GM19240 (cell line): ENCODE data around the gene RASAL1.

Source experiments
- DNase-seq: peaks from one replicate; pipeline ENCODE4 v3.0.0; 2011; ENCODE audit warnings: low spot score; ENCODE audit not compliant: insufficient read length

Gene RASAL1, protein sequence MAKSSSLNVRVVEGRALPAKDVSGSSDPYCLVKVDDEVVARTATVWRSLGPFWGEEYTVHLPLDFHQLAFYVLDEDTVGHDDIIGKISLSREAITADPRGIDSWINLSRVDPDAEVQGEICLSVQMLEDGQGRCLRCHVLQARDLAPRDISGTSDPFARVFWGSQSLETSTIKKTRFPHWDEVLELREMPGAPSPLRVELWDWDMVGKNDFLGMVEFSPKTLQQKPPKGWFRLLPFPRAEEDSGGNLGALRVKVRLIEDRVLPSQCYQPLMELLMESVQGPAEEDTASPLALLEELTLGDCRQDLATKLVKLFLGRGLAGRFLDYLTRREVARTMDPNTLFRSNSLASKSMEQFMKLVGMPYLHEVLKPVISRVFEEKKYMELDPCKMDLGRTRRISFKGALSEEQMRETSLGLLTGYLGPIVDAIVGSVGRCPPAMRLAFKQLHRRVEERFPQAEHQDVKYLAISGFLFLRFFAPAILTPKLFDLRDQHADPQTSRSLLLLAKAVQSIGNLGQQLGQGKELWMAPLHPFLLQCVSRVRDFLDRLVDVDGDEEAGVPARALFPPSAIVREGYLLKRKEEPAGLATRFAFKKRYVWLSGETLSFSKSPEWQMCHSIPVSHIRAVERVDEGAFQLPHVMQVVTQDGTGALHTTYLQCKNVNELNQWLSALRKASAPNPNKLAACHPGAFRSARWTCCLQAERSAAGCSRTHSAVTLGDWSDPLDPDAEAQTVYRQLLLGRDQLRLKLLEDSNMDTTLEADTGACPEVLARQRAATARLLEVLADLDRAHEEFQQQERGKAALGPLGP

DNA sequence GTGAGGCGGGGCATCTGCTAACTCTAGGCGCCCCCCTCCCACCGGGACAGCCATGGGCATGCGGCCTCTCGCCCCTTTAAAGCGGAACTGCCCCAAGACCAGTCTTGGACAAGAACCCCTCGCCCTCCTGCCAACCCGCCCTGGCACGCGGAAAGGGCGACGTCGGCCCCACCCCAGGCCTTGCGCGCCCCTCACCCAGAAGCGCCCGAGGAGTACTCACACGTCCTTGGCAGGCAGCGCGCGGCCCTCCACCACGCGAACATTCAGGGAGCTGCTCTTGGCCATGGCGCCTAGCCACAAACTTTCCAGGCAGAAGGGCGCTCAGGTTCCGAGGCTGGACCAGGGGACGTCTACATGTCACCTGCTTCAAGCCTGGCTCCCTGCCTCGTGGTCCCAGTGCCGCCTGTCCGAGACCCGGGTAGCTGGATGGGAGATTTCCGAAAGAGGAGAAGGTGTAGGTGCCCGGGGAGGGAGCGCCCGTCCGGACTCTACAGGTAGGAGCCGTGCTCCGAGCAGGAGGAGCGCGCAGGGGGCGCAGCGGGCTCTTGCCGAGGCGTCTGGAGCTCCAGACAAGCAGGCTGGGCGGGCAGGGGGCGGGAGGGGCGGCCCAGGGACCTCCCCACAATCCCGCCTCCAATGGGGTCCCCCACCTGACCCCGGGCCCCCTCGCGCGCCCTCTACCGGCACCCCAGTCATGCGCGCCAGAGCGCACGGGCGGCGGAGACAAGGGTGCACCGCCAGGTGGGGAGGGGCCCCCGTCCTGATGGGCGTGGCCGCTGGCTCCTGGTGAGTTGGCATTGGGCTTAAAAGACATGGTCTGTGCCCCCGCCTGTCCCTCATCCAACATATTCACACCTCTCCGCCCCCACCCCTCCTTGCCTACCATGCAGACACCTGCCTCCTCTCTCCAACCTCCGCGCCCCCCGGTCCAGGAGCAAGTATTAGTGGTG is at the start of gene RASAL1:
RASAL1 (minus strand) TSS at position 584 of the 950 bp plus-strand sequence; CDS start at position 285, 299 bp downstream.
- DNase-seq: no peak

DNA sequence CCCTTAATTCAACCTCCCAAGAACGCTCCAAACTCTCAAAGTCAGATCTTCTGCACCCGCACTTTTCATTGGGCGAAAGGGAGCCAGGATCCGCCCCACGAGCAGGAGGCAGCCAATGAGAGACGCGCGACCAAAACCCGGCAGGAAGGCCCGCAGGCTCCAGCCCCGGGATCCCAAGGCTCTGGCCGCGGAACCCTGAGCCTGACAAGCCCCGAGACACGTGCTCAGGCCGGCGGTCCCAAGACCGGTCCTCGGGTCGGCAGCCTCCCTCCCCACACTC is 49.3 kb upstream of the RASAL1 start:
- peak; percentile 93 for DNase-seq

DNA sequence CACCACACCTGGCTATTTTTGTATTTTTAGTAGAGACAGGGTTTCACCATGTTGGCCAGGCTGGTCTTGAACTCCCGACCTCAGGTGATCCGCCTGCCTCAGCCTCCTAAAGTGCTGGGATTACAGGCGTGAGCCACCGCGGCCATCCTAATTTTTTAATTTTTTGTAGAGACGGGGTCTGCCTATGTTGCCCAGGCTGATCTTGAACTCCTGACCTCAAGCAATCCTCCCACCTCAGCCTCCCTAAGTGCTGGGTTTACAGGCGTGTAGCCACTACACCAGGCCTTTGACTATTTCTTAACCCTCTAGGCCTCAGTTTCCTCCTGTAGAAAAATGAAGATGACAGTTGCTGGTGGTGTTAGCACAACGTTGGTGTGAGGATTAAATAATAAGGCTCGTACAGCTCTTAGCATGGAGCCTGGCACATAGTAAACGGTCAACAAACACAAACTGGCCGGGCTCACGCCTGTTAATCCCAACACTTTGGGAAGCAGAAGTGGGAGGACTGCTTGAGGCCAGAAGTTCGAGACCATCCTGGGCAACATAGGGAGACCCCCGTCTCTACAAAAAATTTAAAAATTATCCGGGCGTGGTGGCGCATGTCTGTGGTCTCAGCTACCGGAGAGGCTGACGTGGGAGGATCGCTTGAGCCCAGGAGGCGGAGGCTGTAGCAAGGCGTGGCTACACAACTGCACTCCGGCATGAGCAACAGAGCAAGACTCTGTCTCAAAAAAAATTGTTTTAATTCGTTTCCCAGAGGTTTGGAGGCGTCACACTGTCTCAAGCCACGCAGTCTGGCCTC is 48.7 kb upstream of the RASAL1 start:
- no peak for DNase-seq

DNA sequence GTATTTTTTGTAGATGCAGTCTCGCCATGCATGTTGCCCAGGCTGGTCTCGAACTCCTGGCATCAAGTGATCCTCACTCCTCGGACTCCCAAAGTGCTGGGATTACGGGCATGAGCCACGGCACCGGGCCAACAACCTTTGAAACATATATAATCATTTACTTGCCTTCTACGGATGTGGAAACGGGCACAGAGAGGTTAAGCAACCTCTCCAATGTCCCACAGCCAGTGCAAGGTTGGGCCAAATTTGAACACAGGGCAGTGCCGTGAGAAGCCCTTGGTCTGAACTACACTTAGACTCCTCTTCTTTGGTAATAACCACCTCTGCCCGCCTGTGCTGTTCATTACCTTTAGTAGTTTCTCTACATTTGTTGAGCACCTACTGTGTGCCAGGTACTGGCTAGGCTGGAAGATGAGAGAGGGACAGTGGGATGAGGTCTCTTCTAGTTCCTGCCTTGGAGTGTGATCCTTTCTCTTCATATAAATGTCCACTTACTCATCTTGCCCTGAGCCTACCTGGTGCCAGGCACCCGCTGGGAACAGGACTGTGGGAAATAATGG is 47.5 kb upstream of the RASAL1 start:
- DNase-seq: no peak

DNA sequence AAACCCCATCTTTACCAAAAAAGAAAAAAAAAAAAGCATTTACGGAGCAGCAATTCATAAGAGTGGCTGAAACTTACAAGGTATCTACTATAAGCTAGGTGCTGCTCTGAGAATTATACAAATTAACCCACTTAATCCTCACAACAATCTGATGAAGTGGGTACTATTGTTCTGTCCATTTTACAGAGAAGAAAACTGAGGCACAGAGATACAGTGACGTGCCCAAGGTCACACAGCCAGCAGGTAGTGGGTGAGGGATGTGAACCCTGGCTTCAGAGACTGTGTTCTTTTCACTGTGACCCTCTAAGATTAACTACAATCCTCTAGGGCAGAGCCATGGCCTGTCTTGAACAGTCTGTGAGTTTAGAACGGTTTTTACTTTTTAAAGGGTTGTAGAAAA is 46.4 kb upstream of the RASAL1 start:
- DNase-seq: no peak

DNA sequence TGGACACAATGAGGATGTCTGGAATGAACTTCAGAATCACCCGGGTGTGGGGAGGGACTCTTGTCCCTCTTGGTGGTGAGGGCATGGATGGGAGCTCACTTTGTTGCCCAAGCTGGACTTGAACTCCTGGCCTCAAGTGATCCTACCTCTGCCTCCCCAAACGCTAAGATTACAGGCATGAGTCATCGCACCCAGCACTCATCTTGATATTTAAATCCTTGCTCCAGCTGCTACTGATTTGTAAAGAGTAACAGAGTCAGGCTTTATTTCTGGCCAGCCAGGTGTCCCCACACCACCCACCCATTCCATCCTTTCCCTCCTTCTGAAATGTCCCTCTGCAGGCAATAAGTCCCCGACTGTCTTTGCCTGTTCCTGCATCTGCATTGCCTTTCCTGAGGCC is 44.8 kb upstream of the RASAL1 start:
- no peak for DNase-seq

DNA sequence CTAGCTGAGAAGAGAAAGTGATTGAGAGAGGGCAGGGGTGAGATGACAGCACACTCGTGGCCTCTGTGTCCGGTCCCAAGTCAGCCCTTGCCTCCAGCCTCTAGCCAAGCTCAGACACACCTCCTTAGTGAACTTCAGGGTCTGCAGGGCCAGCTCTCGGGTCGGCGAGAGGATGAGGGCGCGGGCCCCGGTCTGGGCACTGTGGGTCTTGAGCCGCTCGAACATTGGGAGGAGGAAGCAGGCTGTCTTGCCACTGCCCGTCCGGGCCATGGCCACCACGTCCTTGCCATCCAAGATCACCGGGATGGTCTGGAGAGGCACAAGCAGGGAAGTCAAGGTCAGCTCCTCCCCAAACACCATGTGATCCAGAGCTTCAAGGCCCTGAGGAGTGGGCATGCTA is 43.5 kb upstream of the RASAL1 start:
- DNase-seq: no peak

DNA sequence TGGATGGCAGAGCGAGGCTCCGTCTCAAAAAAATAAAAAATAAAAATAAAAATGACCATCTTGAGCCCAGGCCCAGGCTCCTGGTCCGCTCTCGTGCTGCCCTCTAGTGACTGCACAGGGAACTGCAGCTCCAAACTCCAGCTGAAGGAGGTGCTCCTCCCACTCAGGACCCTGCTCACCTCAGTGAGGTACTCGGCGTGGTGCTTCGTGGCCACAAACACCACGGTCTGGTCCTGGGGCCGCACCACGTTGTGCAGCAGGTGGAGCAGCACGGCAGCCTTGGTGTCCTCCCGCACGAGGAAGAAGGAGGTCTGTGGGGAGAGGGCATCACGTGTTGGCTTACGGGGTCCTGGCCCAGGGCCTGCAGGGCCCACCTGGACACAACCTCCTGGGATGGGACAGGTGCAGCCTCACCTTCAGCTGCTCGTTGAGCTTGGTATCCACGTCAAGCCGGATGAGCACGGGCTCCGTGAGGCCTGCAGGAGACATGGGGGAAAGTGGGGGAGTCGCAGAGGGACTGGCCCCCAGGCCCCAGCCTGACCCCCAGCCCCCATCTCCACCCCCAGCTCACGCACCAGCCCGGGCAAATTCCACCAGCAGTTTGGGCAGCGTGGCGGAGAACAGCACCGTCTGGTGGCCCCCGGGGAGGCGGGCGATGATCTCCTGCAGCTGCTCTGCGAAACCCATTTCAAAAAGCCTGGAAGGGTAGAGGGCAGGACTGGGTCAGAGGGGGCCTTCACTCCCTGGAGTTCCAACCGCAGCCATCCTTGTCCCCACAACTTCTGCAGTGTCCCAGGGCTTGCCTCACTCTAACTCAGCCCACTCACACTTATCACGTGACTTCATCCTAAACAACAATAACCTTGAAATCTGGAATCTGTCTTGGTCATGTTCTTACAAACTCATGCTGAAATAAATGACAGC is 39.2 kb upstream of the RASAL1 start:
- peak; percentile 88 for DNase-seq

DNA sequence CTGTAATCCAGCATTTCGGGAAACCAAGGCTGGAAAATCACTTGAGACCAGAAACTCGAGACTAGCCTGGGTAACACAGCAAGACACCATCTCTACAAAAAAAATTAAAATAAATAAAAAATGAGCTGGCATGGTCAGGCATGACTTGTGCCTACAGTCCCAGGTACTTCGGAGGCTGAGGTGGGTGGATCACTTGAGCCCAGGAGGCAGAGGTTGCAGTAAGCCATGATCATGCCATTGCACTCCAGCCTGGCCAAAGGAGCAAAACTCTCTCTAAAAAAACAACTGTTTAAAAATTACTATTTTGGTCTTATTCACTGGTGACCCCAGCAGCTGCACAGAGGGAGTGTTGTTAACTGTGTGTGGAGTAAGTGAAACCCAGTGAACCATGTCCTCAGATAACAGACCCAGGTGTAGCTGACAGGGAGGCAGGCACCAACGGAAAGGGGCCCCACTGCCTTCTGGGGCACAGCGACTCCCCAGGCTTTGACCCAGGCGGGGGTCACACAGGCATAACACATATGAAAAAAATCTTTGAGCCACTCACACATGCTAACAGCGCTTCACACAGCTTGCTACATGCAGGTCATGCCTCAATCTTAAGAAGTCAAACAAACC is 37.6 kb upstream of the RASAL1 start:
- peak; percentile 55 for DNase-seq

DNA sequence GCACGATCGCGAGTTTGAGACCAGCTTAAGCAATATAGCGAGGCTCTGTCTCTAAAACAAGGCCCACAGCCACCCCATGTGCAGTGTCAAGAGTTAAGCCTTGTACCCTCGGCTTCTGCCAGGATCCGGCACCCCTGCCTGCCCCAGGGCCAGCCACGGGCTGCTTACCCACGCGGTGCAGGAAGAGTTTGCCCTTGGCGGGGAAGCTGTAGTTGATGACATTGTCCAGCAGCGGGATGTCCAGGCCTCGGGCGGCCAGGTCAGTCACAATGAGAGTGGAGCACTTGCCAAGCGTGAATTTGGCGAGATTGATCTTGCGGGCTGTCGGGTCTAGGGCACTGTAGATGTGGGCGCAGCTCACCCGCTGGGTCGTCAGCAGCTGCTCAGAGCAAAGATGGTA is 36.6 kb upstream of the RASAL1 start:
- DNase-seq: no peak

DNA sequence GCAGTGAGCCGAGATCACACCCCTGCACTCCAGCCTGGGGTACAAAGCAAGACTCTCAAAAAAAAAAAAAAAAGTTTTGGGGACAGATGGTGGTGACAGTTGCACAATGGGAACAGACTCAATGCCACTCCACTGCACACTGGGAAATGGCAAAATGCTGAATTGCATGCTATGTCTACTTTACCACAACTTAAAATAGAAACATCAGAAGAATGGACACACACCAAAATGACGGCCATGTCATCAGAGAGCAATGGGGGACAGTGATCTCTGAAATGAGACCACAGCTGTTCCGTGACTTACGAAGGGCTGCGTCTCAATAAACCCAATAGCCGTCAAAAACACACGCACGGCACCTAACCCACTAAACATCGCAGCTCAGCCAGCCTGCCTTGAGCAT is 36.0 kb upstream of the RASAL1 start:
- no peak for DNase-seq

DNA sequence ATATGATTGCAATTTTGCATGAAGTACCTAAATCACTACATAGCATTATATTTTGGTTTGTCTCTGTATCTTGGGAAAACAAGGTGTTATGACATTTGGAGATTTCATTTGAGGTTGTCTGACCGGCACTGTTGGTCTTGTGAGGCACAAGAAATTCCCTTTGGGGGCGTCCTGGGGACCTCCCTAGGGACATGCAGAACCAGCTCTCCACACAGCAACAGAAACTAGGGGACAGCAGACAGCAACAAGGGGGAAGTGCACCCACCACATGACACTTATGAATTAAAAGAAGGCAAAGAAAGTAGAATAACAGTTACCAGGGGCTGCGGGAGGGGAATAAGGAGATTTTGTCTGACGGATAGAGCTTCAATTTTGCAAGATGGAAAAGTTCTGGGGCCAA is 35.4 kb upstream of the RASAL1 start:
- DNase-seq: no peak

DNA sequence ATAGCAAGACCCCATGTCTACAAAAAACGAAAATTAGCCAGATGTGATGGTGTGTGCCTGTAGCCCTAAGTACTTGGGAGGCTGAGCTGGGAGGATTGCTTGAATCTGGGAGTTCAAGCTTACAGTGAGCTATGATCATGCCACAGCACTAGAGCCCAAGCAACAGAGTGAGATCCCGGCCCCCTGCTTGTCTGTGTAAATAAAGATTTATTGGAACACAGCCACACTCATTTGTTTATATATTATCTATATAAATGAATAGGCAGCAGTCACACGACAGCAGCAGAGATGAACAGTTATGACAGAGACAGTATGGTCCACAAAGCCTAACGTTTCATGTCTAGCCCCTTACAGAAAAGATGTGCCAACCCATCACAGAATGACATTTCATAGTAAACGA is 34.9 kb upstream of the RASAL1 start:
- DNase-seq: no peak

DNA sequence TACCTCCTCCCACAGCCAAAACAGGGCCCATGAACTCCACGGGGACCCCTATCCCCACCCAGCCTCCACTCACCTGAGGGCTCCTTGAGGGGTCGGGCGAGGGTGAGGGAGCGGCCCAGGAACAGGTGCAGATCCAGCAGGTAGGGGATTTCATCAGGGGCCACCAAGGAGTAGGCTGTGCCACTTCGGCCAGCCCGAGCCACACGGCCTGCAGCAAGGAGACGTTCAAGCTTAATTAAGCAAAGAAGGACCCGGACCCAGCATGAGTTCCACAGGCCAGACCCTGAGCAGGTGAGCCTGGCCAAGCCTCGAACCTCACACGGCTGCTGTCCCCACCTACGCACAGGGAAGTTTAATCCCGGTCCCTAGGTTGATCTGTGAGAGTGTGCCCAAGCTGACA is 34.1 kb upstream of the RASAL1 start:
- DNase-seq: no peak

DNA sequence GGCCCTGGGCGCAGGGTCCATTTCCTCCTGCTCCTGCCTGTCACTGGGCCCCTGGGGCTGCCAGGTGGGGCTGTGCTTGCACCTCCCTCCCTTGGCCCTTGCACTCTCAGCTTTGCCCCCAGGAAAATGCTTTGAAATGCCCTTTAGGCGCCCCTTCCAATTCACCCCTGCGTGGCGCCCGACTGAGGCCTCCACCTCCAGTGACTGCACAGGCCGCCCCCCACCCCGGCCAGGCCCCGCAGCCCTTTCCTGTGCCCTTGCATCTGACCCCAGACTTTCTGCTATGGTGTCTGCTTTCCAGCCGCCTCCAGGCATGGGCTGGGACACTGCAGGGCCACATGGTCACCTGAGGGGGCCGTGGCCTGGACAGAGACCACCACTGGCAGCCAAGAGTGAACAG is 32.3 kb upstream of the RASAL1 start:
- no peak for DNase-seq

DNA sequence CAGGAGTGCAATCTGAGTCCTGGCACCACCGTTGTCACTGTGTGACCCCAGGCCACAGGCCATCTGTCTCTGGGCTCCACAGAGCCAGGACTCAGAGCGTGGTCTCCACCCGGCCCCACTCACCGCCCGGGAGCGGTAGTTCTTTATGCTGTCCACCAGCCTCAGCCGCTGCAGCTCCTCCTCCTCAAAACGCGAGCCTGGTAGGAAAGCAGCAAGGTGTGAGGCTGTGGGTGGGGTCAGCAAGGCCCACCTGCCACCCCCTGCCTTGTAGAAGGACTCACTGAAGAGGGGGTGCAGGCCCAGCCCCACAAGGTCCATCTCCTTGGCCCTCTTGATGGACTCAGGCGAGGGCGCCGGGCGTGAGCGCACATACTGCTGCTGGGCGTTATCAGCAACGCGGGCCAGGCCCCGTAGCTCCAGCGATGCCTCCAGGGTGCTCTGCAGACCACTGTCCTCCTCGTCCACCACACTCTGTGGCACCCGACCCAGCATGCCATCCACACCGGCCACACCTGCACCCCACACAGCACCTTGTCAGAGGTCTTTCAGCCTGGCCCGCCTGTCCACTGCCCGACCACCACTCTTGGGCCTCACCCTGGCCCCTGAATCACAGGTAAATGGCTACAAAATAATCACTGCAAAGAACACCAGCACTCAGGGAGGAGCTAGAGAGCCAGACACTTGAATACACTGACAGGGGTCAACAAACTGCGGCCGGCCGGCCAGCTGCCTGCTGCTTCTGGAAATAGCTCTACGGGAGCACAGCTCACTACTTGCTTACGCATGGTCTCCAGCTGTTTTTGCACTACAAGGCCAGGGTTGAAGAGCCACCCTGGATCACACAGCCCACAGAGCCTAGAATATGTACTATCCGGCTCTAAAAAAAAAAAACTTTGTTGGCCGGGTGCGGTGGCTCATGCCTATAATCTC is 30.2 kb upstream of the RASAL1 start:
- DNase-seq: no peak

DNA sequence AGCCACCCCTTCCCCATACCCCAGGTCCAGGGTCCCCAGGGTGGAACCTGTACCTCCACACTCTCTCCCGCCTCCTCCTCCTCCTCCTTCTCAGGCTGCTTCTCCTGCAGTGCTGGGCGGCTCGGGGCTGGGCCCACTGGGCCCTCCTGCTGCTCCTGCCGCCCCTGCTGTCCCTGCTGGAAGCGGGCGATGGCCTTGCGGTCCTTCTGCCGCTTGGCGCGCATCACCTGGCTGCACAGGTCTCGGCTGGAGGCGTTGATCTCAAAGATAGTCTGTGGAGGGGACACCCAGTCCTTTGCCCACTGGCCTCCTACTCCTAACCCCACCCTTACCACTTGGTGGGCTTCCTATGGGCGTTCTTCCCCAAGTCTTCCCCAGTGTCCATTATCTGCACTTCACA is 28.5 kb upstream of the RASAL1 start:
- no peak for DNase-seq

DNA sequence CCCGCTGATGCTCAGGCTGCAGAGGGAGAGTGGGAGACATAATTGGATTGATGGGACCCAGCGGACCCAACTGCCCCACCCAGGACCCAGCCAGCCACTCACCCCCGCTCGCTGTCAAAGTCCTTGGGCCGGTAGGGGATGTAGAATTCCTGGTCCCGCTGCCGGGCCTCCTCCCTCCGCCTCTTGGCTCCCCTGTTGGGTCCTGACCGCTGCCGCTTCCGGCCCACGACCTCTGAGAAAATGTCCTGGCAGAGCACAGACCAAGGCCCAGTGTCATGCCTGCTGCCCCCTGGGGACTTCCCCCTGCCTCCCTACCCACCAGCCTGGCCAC is 27.4 kb upstream of the RASAL1 start:
- no peak for DNase-seq
